HepG2 (cell line): ENCODE results near the gene ZNF394. TPM values are rescaled to one million over a fixed set of nuclear protein-coding genes. Genes with fewer than 3 reads are reported as not detected.

Source experiments
- ARID3A ChIP-seq: IDR thresholded peaks from 2 replicates; pipeline ENCODE4 v1.6.1; 2012; ENCODE audit warnings: low read depth, low read length, improper control_type of control experiment
- CEBPZ ChIP-seq: IDR thresholded peaks from 2 replicates; pipeline ENCODE4 v1.6.1; 2012; ENCODE audit warnings: low read length, improper control_type of control experiment
- CTCF ChIP-seq: sonication (generic); formaldehyde crosslinking; IDR thresholded peaks from 2 replicates; pipeline ENCODE4 v1.5.0; 2020; ENCODE audit warnings: mild to moderate bottlenecking, missing genetic modification reagents, moderate library complexity
- GTF3A ChIP-seq: sonication (generic); formaldehyde crosslinking; conservative IDR thresholded peaks from 2 replicates; pipeline ENCODE4 v1.4.0; 2020; ENCODE audit warnings: mild to moderate bottlenecking, missing genetic modification reagents
- HNRNPH1 ChIP-seq: fragments of 200-400 bp; formaldehyde crosslinking; optimal IDR thresholded peaks from 2 replicates; pipeline ENCODE3; 2017; ENCODE audit warnings: mild to moderate bottlenecking, low read depth, low read length
- HNRNPK ChIP-seq: fragments of 200-400 bp; formaldehyde crosslinking; IDR thresholded peaks from 2 replicates; pipeline ENCODE4 v1.6.1; 2018; ENCODE audit warnings: low read length, low read depth, moderate library complexity, mild to moderate bottlenecking; ENCODE audit not compliant: poor library complexity, severe bottlenecking
- PRDM10 ChIP-seq: sonication (generic); formaldehyde crosslinking; IDR thresholded peaks from 2 replicates; pipeline ENCODE4 v1.4.0; 2020; ENCODE audit warnings: low read depth, missing genetic modification reagents
- RFX3 ChIP-seq: IDR thresholded peaks from 2 replicates; pipeline ENCODE4 v1.6.1; 2016; ENCODE audit warnings: missing biosample characterization, missing genetic modification reagents
- SRY ChIP-seq: sonication (generic); formaldehyde crosslinking; IDR thresholded peaks from 2 replicates; pipeline ENCODE4 v1.8.0; 2022; ENCODE audit warnings: mild to moderate bottlenecking, missing genetic modification reagents
- TGIF2 ChIP-seq: IDR thresholded peaks from 2 replicates; pipeline ENCODE4 v1.6.1; 2016; ENCODE audit warnings: control low read depth, missing compliant biosample characterization
- TRIM24 ChIP-seq: sonication (generic); formaldehyde crosslinking; IDR thresholded peaks from 2 replicates; pipeline ENCODE4 v1.8.0; 2022; ENCODE audit warnings: mild to moderate bottlenecking, missing genetic modification reagents
- ZNF720 ChIP-seq: sonication (generic); formaldehyde crosslinking; IDR thresholded peaks from 2 replicates; pipeline ENCODE4 v1.4.0; 2020; ENCODE audit warnings: missing genetic modification reagents
- ZNF724P ChIP-seq: sonication (generic); formaldehyde crosslinking; IDR thresholded peaks from 2 replicates; pipeline ENCODE4 v1.8.0; 2022; ENCODE audit warnings: missing genetic modification reagents, borderline replicate concordance
- ZSCAN9 ChIP-seq: IDR thresholded peaks from 2 replicates; pipeline ENCODE4 v1.6.1; 2016; ENCODE audit warnings: borderline replicate concordance
- polyA plus RNA-seq, 8 experiments: library from polyadenylated mRNA; depleted of rRNA in 3 of 8; stranded (reverse) in 7 of 8; unstranded in 1 of 8; fragments of >200 nt; fragmentation: Illumina TruSeq in 4 of 8; extraction: Trizol in 4 of 8; gene quantifications; 2 replicates each; pipeline versions ENCODE4 v1.2.1 to v1.2.3, GENCODE V29; 2011 to 2016; ENCODE audit warnings: low read depth in 4 of 8, missing spikeins in 1 of 8, mixed read lengths in 1 of 8; ENCODE audit not compliant: insufficient read depth in 1 of 8
- total RNA-seq, 5 experiments: library from RNA; depleted of rRNA; stranded (reverse); fragments of >200 nt; fragmentation: Illumina TruSeq; extraction: Trizol; gene quantifications; 2 replicates each; pipeline ENCODE4 v1.2.3, GENCODE V29; 2016; ENCODE audit warnings: low read depth in 1 of 5

The ZNF394 gene
- total and polyA plus RNA-seq, 2 of the 13 experiments (the other 11 are each of a cell fraction or from before 2014, with no cell fraction given) = 7.8 to 19.6 TPM

DNA sequence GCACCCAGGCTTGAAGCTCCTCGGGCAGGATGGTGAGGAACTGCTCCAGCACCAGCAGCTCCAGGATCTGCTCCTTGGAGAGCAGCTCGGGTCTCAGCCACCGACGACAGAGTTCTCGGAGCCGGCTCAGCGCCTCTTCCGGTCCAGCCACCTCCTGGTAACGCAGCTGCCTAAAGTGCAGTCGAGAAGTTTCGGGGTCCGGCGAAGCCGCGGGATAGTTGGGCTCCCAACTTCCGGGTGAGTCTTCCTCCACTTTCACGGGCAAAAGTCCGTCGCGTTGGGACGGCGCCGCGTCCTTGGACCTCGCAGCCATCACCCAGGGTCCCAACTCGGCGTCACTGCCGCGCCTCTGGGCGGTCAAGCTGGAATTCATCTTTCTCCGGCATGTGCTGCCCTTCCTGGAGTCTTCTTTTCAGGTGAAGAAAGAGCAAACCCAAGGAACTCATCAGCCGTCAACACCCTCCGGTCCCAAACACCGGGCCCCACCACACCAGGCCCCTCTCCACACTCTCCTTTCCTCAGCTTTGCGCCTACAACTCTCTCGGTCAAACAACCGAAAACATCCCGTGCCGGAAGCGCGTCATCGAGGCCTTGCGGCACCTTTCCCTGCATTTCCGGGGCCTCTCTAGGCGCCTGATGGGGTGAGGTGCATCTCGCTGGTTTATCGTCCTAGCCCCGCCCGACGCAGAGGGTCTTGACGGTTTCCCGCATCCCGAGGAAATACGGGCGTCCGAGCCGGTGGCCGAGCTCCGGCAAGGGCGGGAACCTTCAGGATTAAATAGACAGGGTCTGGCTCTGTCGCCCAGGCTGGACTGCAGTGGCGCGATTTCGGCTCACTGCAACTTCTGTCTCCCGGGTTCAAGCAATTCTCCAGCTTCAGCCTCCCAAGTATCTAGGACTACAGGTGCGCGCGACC, at the start of gene ZNF394 (continued):
- no peak for TF ChIP-seq ZNF724P
- TF ChIP-seq HNRNPH1 = no peak
- peak; percentile 20; the same call in 1 of the 2 replicates for TF ChIP-seq CTCF (CRISPR knock-in tag)
- no peak for TF ChIP-seq ZNF720
- peak; percentile 55; the same call in 1 of the 2 replicates for TF ChIP-seq PRDM10 (CRISPR knock-in tag)
- peak; percentile 58; the same call in 1 of the 2 replicates for TF ChIP-seq SRY
- no peak for TF ChIP-seq HNRNPK
- TF ChIP-seq GTF3A (CRISPR knock-in tag) = no peak
- no peak for TF ChIP-seq RFX3 (CRISPR knock-in tag)
- TF ChIP-seq TRIM24 = no peak
- no peak for TF ChIP-seq CEBPZ
- no peak for TF ChIP-seq TGIF2 (CRISPR knock-in tag)
- 0 out of 2 replicates have a peak, but pooled peaks have one; percentile 34 for TF ChIP-seq ZSCAN9 (CRISPR knock-in tag)
- no peak for TF ChIP-seq ARID3A
